ENCODE results near the gene COL23A1. TPM values are rescaled to one million over a fixed set of nuclear protein-coding genes. Genes with fewer than 3 reads are reported as not detected.

Gene COL23A1
- total and polyA plus RNA-seq, 2 experiments from 2014 or later = 4.8 to 8.2 TPM

GRCh38 chr5:178225174-178225573 lies 365.0 kb downstream of the COL23A1 start:
- H3K27me3 Mint-ChIP-seq (ENCODE audit: insufficient read depth, low read depth, poor library complexity) = peaks cover 7% of the 10 kb centered on the region
- H3K4me1 ChIP-seq (ENCODE audit: insufficient read depth) = peaks cover 15% of the 10 kb centered on the region; the same call in 1 of the 2 replicates
- peaks cover 59% of the 10 kb centered on the region for H3K36me3 Mint-ChIP-seq (ENCODE audit: low read depth)
- H4K20me1 ChIP-seq (replicated peaks; ENCODE audit: insufficient read depth) = peaks cover 9% of the 10 kb centered on the region; the same call in 1 of the 2 replicates
- H3K27ac Mint-ChIP-seq = no peak overlapping the region
- ATAC-seq (no peak), DNase-seq (ENCODE audit: low spot score) (no peak)
- no peaks in the 10 kb centered on the region; the same call in 2 of the 3 replicates for H3K9me3 Mint-ChIP-seq
- H3K4me2 ChIP-seq = no peak overlapping the region
- peaks cover 18% of the 10 kb centered on the region for H3K4me1 Mint-ChIP-seq
- H3K9me2 ChIP-seq (ENCODE audit: insufficient read depth) = no peaks in the 10 kb centered on the region
- peaks cover 13% of the 10 kb centered on the region for H3K36me3 ChIP-seq (ENCODE audit: insufficient read depth)
- H3K27ac ChIP-seq (ENCODE audit: low read depth) = no peak overlapping the region
- no peaks in the 10 kb centered on the region for H3F3A ChIP-seq (replicated peaks; ENCODE audit: low read depth)
- H3K79me2 ChIP-seq (replicated peaks; ENCODE audit: insufficient read depth) = no peaks in the 10 kb centered on the region; the same call in 1 of the 2 replicates
- no peak overlapping the region for H3K4me3 ChIP-seq
- H3K27me3 ChIP-seq (ENCODE audit: insufficient read depth) = no peaks in the 10 kb centered on the region
- no peak overlapping the region for H3K4me3 Mint-ChIP-seq
- TF ChIP-seq ZNF114 (CRISPR knock-in tag; IDR thresholded peaks at IDR 0.05) (no peak), STAT1 (IDR thresholded peaks at IDR 0.05; ENCODE audit: unreplicated experiment) (no peak), EZH2phosphoT487 (IDR thresholded peaks at IDR 0.05; ENCODE audit: unreplicated experiment) (no peak), ZNF462 (CRISPR knock-in tag; IDR thresholded peaks at IDR 0.05) (no peak), JUNB (IDR thresholded peaks at IDR 0.05; ENCODE audit: unreplicated experiment) (no peak), REST (IDR thresholded peaks at IDR 0.05; ENCODE audit: unreplicated experiment) (no peak), ETS1 (IDR thresholded peaks at IDR 0.05) (no peak), NANOG (IDR thresholded peaks at IDR 0.05; ENCODE audit: borderline replicate concordance) (no peak), CTCF (conservative IDR thresholded peaks at IDR 0.05; ENCODE audit: low read depth in 2 of 2) (no peak), ZNF331 (CRISPR knock-in tag; IDR thresholded peaks at IDR 0.05; ENCODE audit: low read depth) (no peak), CREB1 (CRISPR knock-in tag; IDR thresholded peaks at IDR 0.05; ENCODE audit: low read depth) (no peak)
- no peak overlapping the region for H2AFZ ChIP-seq

All from GM23338 (cell line).